Activated naive CD8-positive, alpha-beta T cell treated with anti-CD3 and anti-CD28 coated beads, Interleukin-2, amount 10 ng/mL, durations not matched to agents 7 days and 5 days (primary cell): ENCODE measurements around the gene CHCHD6. TPM values are rescaled to one million over a fixed set of nuclear protein-coding genes. Genes with fewer than 3 reads are reported as not detected.

Experiments used
- ATAC-seq: fragments of 150-1000 bp; cut with Tn5 transposase; one replicate; pipeline ENCODE4 v1.10.0; 2021; ENCODE audit warnings: low read depth, moderate library complexity
- POLR2A ChIA-PET: fragments of 350-600 bp; sonication (Branson Sonifier 250); formaldehyde crosslinking; loops from one replicate; lab custom pipeline; 2021; ENCODE audit warnings: antibody characterized with exemption; lab: Charles Lee
- DNase-seq: peaks from one replicate; pipeline ENCODE4 v3.0.0; 2021
- H3K27ac Mint-ChIP-seq: one replicate; pipeline ENCODE4 v1.8.0; 2022; ENCODE audit warnings: mild to moderate bottlenecking, mixed read lengths
- H3K27me3 Mint-ChIP-seq: one replicate; pipeline ENCODE4 v1.8.0; 2022; ENCODE audit warnings: mild to moderate bottlenecking, moderate library complexity, mixed read lengths
- H3K36me3 Mint-ChIP-seq: one replicate; pipeline ENCODE4 v1.8.0; 2021; ENCODE audit warnings: mild to moderate bottlenecking, mixed read lengths
- H3K4me1 Mint-ChIP-seq: one replicate; pipeline ENCODE4 v1.8.0; 2021; ENCODE audit warnings: mixed read lengths
- H3K4me3 Mint-ChIP-seq: one replicate; pipeline ENCODE4 v1.8.0; 2022; ENCODE audit warnings: mild to moderate bottlenecking, moderate library complexity, mixed read lengths
- H3K9me3 Mint-ChIP-seq: one replicate; pipeline ENCODE4 v1.8.0; 2021; ENCODE audit warnings: mixed read lengths
- total RNA-seq, 2 experiments: library from RNA; stranded (reverse); gene quantifications; one replicate each; pipeline ENCODE4 v1.2.3, GENCODE V29; 2021

CHCHD6 gene
- total RNA-seq, 2 experiments from 2014 or later = 5.6 to 7.8 TPM

DNA sequence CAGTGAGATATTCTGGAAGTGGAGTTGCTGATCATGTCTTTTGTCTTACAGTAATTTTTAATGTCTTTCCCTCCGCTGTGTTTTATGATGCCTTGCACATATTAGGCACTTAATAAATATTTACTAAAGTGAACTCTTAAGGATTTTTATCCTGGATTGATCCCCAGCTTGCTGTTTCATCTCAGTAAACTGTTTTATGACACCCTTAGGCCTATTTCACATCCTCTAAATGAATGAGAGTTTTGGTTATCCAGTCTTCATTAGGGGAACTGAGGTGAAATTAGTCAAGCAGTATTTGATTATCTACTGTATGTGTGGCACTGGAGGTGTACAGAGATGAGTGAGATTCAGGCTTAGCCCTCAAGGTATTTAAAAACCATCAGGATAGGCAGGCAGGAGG, 19.8 kb downstream of the CHCHD6 start:
- H3K36me3 Mint-ChIP-seq = peaks cover 6% of the 10 kb centered on the region
- no peak for ATAC-seq
- peaks cover 1% of the 10 kb centered on the region for H3K9me3 Mint-ChIP-seq
- H3K4me3 Mint-ChIP-seq = no peak overlapping the region
- H3K27ac Mint-ChIP-seq = no peak overlapping the region
- POLR2A ChIA-PET = interaction anchor here (0.5 kb wide), 1 partner anchor 40 kb away, joined by 3 read pairs; no protein-coding TSS in a partner anchor
- no peaks in the 10 kb centered on the region for H3K4me1 Mint-ChIP-seq
- no peaks in the 10 kb centered on the region for H3K27me3 Mint-ChIP-seq
- no peak for DNase-seq

DNA sequence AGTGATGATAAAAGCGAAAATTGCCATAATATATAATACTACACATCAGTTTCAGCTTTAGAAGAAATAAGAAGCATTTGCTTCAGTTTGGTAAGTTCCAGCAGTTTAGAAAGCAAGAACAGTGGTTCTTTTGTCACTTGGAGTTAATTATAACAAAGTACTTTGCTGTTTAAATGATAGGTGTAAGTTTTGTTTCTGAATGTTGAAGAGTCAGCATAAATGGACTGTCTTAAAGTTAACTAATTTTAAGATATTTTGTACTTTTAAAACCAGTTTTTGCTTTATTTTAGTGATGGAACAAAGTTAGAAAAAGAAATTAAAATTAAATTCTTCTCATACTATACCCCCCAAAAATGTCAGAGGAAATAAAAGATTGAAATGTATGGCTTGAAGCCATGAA, 24.6 kb downstream of the CHCHD6 start:
- Mint-ChIP-seq H3K4me1 (peaks cover 15% of the 10 kb centered on the region), H3K9me3 (peaks cover 1% of the 10 kb centered on the region), H3K27me3 (no peaks in the 10 kb centered on the region), H3K27ac (no peak overlapping the region), H3K36me3 (peaks cover 10% of the 10 kb centered on the region), H3K4me3 (no peak overlapping the region)
- POLR2A ChIA-PET = no interaction called here
- ATAC-seq (no peak), DNase-seq (no peak)

DNA sequence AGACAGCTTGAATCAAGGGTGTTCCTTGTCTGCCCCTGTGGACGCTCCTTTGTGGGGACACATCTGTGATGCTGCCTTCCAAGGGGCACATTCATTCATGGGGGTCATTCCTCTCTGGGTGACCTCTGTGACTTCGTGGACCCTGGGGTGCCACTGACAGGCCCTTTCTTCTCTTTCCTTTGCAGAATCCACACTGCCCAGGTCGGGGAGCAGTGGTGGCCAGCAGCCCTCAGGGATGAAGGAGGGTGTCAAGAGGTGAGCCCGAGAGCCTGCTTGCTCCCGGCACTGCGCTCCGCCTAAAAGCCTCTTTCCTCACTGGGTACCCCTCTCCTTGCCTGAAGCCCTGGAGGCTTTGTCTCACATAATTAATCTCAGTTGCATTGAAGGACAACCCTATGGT, 26.3 kb downstream of the CHCHD6 start:
- no peaks in the 10 kb centered on the region for H3K9me3 Mint-ChIP-seq
- POLR2A ChIA-PET = interaction anchor here (0.7 kb wide), 1 partner anchor 18 kb away, joined by 3 read pairs; no protein-coding TSS in a partner anchor
- peaks cover 15% of the 10 kb centered on the region for H3K4me1 Mint-ChIP-seq
- DNase-seq = no peak
- peak overlapping the region; percentile 65 for H3K27ac Mint-ChIP-seq
- ATAC-seq = no peak
- peak overlapping the region; percentile 32 for H3K4me3 Mint-ChIP-seq
- peaks cover 16% of the 10 kb centered on the region for H3K36me3 Mint-ChIP-seq
- H3K27me3 Mint-ChIP-seq = no peaks in the 10 kb centered on the region

GRCh38 chr3:126731044-126731443, 27.0 kb downstream of the CHCHD6 start:
- peaks cover 15% of the 10 kb centered on the region for H3K4me1 Mint-ChIP-seq
- no peaks in the 10 kb centered on the region for H3K27me3 Mint-ChIP-seq
- H3K27ac Mint-ChIP-seq = peak overlapping the region; percentile 65
- H3K36me3 Mint-ChIP-seq = peaks cover 20% of the 10 kb centered on the region
- H3K9me3 Mint-ChIP-seq = no peaks in the 10 kb centered on the region
- peak overlapping the region; percentile 42 for H3K4me3 Mint-ChIP-seq
- peak; percentile 89 for ATAC-seq
- peak; percentile 41 for DNase-seq
- POLR2A ChIA-PET = interaction anchor here (0.7 kb wide), 1 partner anchor 17 kb away, joined by 3 read pairs; no protein-coding TSS in a partner anchor

DNA sequence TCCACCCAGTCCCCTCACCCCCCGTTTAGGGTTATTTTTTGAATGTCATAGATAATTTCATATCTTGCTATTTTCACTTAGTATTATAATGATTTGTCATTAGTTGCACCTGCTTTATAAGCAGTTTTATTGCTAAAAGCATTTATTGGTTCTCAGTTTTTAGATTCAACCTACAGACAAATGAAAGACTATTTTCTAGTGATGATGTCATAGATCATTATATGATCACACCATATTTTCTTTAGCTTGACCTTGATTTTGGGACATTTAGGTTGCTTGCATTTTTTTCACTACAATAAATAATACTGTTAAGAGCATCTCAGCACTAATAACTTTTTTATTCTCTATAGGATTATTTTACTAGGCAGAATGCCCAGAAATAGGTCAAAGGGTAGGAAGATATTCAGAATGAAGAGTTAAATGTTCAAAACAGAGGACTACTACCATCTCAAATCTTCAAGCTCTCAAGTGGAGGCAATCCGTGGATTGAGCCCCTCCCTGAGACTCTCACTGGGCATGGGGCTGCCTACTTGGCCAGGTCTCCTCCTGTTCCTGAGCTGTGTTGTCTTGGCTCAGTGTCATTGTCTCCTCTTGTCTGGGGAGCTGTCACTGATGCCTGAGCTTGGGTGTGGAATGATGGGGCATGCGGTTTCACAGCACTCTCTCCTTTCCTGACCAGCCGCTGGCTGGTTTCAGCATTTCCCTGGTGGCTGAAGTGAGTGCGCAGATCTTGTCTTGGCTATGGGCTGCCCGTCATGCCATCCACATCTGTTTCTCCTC, 28.4 kb downstream of the CHCHD6 start:
- H3K36me3 Mint-ChIP-seq = peaks cover 24% of the 10 kb centered on the region
- POLR2A ChIA-PET = no interaction called here

GRCh38 chr3:126733061-126733430, 29.0 kb downstream of the CHCHD6 start:
- POLR2A ChIA-PET = no interaction called here
- Mint-ChIP-seq H3K27ac (no peak overlapping the region), H3K27me3 (no peaks in the 10 kb centered on the region), H3K4me3 (no peak overlapping the region), H3K36me3 (peaks cover 26% of the 10 kb centered on the region), H3K4me1 (peaks cover 15% of the 10 kb centered on the region), H3K9me3 (peaks cover 4% of the 10 kb centered on the region)
- DNase-seq (no peak), ATAC-seq (no peak)

More for the DNA sequence above, 28.4 kb downstream of the CHCHD6 start:
- peaks cover 2% of the 10 kb centered on the region for H3K9me3 Mint-ChIP-seq
- no peaks in the 10 kb centered on the region for H3K27me3 Mint-ChIP-seq
- ATAC-seq = no peak
- H3K4me3 Mint-ChIP-seq = no peak overlapping the region
- H3K4me1 Mint-ChIP-seq = peaks cover 15% of the 10 kb centered on the region
- no peak for DNase-seq
- no peak overlapping the region for H3K27ac Mint-ChIP-seq

DNA sequence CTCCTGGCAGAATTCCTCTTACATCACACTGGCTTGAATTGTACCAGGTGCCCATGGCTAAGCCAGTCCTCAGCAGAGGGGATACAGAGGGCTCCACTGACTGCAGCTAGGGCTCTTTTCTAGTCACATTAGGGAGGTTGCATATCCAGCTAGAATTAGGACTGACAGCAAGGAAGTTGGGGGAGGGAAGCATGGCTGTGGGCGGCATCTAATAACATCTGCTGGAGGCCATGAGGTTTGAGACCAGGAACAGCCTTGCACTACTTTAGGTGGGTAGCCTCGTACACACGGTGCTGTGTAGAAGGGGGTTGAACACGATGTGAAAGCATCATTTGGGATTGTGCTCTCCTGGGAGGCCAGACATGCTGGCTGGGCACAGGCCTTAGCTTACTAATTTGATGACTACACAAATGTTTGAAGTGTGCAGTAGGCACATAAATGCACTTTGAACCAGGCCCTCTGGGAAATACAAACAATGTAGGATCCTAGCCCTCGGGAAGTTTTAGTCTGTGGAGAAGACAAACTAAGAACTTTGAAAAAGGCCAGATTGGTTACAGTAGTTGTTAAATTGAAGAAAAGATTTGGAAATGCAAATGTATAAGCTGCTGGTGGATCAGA, 30.2 kb downstream of the CHCHD6 start:
- H3K27ac Mint-ChIP-seq = no peak overlapping the region
- H3K4me1 Mint-ChIP-seq = peaks cover 15% of the 10 kb centered on the region
- POLR2A ChIA-PET = no interaction called here
- H3K4me3 Mint-ChIP-seq = no peak overlapping the region
- peaks cover 9% of the 10 kb centered on the region for H3K9me3 Mint-ChIP-seq
- H3K27me3 Mint-ChIP-seq = no peaks in the 10 kb centered on the region
- peaks cover 27% of the 10 kb centered on the region for H3K36me3 Mint-ChIP-seq
- DNase-seq (no peak), ATAC-seq (no peak)

DNA sequence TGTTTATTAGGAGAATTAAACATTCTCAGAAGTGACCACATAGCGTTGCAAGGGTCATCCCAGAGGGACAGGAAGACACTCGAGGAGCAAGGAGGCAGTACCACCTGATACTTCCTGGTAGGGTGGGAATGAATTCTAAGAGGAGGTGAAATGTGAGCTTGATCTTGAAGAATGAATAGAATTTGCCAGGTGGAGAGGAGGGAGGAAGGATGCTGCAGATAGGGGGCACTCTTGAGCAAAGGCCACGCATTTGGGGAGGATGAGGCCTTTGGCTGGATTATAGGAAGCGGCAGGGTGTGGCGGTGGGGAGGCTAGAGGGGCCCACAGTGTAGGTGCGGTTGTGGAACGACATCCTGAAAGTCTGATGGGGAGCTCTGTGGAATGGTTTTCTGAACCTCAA, 33.5 kb downstream of the CHCHD6 start:
- H3K4me3 Mint-ChIP-seq = no peak overlapping the region
- H3K36me3 Mint-ChIP-seq = peaks cover 24% of the 10 kb centered on the region
- POLR2A ChIA-PET = no interaction called here
- DNase-seq (no peak), ATAC-seq (no peak)
- H3K27ac Mint-ChIP-seq = peak overlapping the region; percentile 47
- no peaks in the 10 kb centered on the region for H3K27me3 Mint-ChIP-seq
- peaks cover 2% of the 10 kb centered on the region for H3K4me1 Mint-ChIP-seq
- peaks cover 12% of the 10 kb centered on the region for H3K9me3 Mint-ChIP-seq

DNA sequence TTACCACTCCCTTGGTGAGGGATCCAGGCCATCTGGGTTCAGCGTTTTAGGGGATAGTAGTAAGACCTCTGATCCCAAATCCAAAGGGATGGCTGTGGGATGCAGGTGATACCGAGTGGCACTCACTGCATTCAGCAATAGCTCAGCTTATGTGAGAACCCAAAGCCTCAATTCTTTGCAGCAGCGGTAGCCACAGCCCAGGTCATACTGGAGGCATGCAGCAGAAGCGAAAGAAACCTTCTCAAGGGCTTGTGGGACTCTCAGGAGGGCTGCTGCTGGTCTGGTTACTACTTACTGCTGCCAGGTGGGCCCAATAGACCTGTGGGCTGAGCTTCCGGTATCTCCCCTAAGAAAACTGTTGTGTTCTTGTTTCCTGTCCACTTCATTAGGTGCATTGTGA, 38.0 kb downstream of the CHCHD6 start:
- POLR2A ChIA-PET = no interaction called here
- Mint-ChIP-seq H3K9me3 (peaks cover 12% of the 10 kb centered on the region), H3K4me3 (no peak overlapping the region), H3K36me3 (peaks cover 8% of the 10 kb centered on the region), H3K27me3 (no peaks in the 10 kb centered on the region), H3K27ac (no peak overlapping the region), H3K4me1 (no peaks in the 10 kb centered on the region)
- DNase-seq = no peak
- ATAC-seq = no peak

DNA sequence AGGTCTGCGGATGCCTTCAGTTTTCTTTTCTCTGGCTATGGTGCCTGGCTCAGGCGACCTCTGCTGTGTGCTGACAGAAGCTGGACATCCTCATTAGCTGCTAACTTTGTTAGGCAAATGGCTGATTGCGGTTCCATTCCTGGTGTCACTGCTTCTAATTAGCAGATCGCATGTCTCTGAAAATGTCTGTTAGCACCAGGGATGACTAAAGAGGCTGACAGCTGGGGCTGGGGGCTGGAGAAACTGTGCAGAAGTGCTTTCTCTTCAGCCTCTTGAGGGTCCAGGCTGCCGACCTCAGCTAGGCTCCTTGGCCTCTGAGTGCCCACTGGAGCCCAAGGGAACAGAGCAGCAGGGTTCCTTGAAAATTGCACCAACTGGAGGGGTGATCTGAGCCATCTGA, 39.3 kb downstream of the CHCHD6 start:
- Mint-ChIP-seq H3K27ac (no peak overlapping the region), H3K4me1 (no peaks in the 10 kb centered on the region), H3K9me3 (peaks cover 7% of the 10 kb centered on the region), H3K36me3 (peaks cover 3% of the 10 kb centered on the region), H3K27me3 (no peaks in the 10 kb centered on the region), H3K4me3 (no peak overlapping the region)
- DNase-seq (no peak), ATAC-seq (no peak)
- POLR2A ChIA-PET = no interaction called here

GRCh38 chr3:126743781-126744180, 39.7 kb downstream of the CHCHD6 start:
- DNase-seq (no peak), ATAC-seq (no peak)
- peaks cover 6% of the 10 kb centered on the region for H3K9me3 Mint-ChIP-seq
- no peak overlapping the region for H3K27ac Mint-ChIP-seq
- no peak overlapping the region for H3K4me3 Mint-ChIP-seq
- H3K27me3 Mint-ChIP-seq = no peaks in the 10 kb centered on the region
- peaks cover 3% of the 10 kb centered on the region for H3K36me3 Mint-ChIP-seq
- POLR2A ChIA-PET = no interaction called here
- H3K4me1 Mint-ChIP-seq = no peaks in the 10 kb centered on the region

DNA sequence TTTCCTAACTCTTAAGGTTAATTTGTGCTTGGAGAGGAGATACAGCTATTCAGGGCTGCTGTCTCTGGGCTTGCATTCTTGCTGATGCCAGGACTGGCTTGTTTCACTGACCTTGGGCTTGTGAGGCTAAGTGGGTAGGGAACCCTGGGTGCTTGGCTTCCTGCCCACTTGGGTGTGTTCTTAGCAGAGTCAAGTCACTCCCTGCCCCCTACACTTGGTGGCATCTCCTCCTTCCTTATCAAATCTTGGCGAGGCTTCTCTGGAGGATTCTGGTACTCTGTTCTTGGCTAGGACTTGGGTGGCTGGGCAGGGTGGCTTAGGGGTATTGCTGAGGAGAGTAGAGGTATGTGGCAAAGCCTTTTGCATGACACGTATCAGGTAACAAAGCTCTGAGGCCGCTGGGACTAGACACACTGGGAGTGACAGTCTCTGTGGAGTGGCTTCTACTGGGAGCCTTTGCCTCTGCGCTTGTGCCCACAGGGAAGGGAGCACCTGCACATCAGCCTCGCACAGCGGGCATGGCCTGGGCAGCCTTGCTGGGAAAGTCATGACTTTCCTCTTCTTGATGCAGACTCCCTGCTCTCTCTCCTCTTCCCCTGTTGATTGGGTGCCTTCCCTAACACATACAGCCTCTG, 41.8 kb downstream of the CHCHD6 start:
- no peak overlapping the region for H3K27ac Mint-ChIP-seq
- peaks cover 2% of the 10 kb centered on the region for H3K4me1 Mint-ChIP-seq
- POLR2A ChIA-PET = no interaction called here
- H3K27me3 Mint-ChIP-seq = no peaks in the 10 kb centered on the region
- H3K36me3 Mint-ChIP-seq = no peaks in the 10 kb centered on the region
- H3K9me3 Mint-ChIP-seq = no peaks in the 10 kb centered on the region
- DNase-seq = no peak
- no peak for ATAC-seq
- no peak overlapping the region for H3K4me3 Mint-ChIP-seq

GRCh38 chr3:126746395-126747177, 42.5 kb downstream of the CHCHD6 start:
- H3K4me3 Mint-ChIP-seq = no peak overlapping the region
- ATAC-seq = no peak
- H3K4me1 Mint-ChIP-seq = peaks cover 2% of the 10 kb centered on the region
- H3K27me3 Mint-ChIP-seq = no peaks in the 10 kb centered on the region
- no peaks in the 10 kb centered on the region for H3K36me3 Mint-ChIP-seq
- POLR2A ChIA-PET = no interaction called here
- H3K9me3 Mint-ChIP-seq = no peaks in the 10 kb centered on the region
- DNase-seq = no peak
- no peak overlapping the region for H3K27ac Mint-ChIP-seq
